Right renal cortex interstitium (tissue), 3 donors: ENCODE measurements around the gene BTNL8. TPM values are rescaled to one million over a fixed set of nuclear protein-coding genes. Genes with fewer than 3 reads are reported as not detected.
A peak's percentile ranks its signal among the peaks of the same experiment; 100 is the strongest.
"Not testable (repeated sequence)": the region's sequence is repeated elsewhere in the genome, so short reads cannot be mapped to it uniquely, and the experiment has no call there.

ENCODE experiments used
- DNase-seq, 3 donors: peaks; one replicate each; pipeline ENCODE4 v3.0.0-alpha.2; 2013; ENCODE audit warnings: low read depth in 3 of 3, low spot score in 2 of 3
- polyA plus RNA-seq, 3 donors: library from polyadenylated mRNA; unstranded; fragments of 120-200 nt; gene quantifications; one replicate each; pipeline ENCODE4 v1.2.1, GENCODE V29; 2013; ENCODE audit not compliant: insufficient read length in 3 of 3

BTNL8 gene
- polyA plus RNA-seq, 3 donors: 0.44 to 0.58 (median 0.54) TPM

- no peak for DNase-seq
Measured at GRCh38 chr5:180874804-180875582, 24.0 kb upstream of the BTNL8 start.

DNA sequence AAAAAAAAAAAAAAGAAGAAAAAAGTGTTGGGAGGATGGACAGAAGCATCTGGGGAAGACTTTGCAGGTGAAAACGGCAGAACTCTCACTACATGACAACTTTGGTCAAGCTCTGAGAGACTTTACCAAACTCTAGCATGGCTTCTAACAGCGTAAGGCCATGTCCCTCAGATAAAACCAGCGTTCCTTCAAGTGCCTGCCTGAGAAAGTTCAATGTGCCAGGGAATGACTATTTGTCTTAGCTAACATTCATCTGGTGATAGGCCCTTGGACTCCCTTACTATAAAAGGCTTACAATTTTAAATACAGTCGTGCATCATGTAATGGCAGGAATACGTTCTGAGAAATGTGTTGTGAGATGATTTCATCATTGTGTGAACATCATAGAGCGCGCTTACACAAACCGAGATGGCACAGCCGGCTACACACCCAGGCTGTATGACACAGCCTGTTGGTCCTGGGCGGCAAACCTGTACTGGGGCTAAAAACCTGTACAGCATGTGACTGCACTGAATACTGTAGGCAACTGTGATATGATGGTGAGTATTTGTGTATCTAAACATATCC lies 23.0 kb upstream of the BTNL8 start:
- no peak for DNase-seq

- DNase-seq: not testable (repeated sequence)
Measured at GRCh38 chr5:180885845-180886529, 13.0 kb upstream of the BTNL8 start.

GRCh38 chr5:180889381-180889780 lies 9.6 kb upstream of the BTNL8 start:
- DNase-seq: no peak

GRCh38 chr5:180895330-180895729 lies 3.6 kb upstream of the BTNL8 start:
- not testable (repeated sequence) for DNase-seq

GRCh38 chr5:180900178-180900577 lies 1.2 kb downstream of the BTNL8 start:
- no peak for DNase-seq

DNA sequence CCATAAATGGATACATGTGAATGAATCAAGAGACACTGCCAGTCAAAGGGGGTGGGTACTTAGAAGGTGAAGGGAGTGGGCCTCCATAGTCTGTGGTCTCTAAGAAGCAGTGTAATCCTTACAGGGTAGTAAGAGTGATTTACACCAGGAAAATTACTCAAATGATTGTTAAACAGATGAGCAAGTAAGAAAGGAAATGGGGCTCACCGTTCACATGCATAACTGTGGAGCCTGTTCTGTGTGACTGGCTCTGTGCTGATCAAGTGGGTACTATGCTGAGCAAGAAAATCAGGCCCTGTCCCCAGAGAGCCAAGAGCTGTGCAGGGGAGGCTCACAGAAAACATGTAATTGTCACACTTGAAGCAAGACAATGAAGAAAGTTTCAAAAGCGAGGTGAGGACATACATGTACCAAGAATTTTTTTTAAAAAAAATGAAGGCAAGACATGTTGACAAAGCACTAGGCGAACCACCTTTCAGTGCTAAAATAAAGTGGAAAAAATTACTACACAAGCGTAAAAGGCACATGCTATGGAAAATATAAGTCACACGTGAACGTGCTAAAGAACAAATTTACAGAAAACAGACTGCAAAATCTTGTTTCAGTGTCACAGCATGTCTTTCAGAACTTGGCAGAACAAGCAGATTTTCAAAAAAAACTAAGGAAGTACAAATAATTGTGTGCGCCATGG lies 2.5 kb downstream of the BTNL8 start:
- DNase-seq: no peak

GRCh38 chr5:180908400-180908799 lies 9.4 kb downstream of the BTNL8 start:
- DNase-seq: no peak

- no peak for DNase-seq
Measured at GRCh38 chr5:180908998-180909731, 10.2 kb downstream of the BTNL8 start.

DNA sequence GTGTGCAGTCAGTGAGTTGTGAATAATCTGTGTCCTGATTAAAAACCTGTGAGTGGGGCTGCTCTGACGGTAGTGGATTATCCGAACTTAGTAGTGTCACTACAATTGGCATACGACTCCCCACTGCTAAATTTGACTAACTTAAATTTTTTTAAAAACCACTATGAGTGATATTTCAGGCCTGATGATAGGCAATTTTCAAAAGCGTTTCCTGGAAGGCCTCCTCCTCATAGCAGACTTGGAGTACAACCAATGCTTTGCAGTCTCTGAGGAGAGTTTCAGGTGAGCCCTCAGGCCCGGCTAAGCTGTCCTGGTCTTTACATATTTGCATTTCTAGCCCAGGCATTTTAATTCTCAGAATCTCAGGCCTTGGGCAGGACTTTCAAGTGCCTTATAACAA lies 10.8 kb downstream of the BTNL8 start:
- DNase-seq: no peak

- no peak for DNase-seq
Measured at GRCh38 chr5:180910182-180910581, 11.2 kb downstream of the BTNL8 start.

GRCh38 chr5:180910735-180911134 lies 11.8 kb downstream of the BTNL8 start:
- peak in 1 of 3 donors; percentile 5 for DNase-seq

GRCh38 chr5:180914646-180915045 lies 15.7 kb downstream of the BTNL8 start:
- no peak for DNase-seq

- no peak for DNase-seq
Measured at GRCh38 chr5:180915924-180916323, 17.0 kb downstream of the BTNL8 start.

DNA sequence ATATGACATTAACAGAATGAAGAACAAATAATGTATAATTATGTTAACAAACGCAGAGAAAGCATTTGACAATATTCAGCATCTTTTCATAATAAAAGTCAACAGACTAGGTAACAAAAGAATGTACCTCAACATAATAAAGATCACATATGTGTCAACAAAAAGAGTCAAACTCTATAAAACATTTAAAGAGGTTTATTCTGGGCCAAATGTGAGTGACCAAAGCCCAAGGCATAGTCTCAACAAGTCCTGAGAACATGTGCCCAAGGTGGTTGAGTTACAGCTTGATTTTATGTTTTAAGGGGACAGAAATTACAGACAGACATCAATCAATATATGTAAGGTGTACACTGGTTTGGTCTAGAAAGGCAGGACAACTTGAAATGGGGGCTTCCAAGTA lies 19.4 kb downstream of the BTNL8 start:
- DNase-seq: no peak

DNA sequence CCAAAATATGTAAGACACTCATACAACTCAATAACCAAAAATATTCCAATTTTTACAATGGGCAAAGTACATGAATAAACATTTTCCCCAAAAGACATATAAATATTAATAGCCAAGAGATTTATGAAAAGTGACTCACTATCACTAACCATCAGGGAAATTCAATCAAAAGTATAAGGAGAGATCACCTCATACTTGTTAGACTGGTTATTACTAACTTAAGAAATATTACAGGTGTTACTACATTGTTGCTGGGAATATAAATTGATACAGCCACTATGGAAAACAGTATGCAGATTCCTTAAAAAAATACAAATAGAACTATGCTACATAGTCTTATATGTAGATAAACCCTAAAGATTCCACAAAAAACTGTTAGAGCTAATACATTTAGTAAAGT lies 21.8 kb downstream of the BTNL8 start:
- no peak for DNase-seq

GRCh38 chr5:180922932-180923331 lies 24.0 kb downstream of the BTNL8 start:
- no peak for DNase-seq

- no peak for DNase-seq
Measured at GRCh38 chr5:180932660-180933059, 33.7 kb downstream of the BTNL8 start.

DNA sequence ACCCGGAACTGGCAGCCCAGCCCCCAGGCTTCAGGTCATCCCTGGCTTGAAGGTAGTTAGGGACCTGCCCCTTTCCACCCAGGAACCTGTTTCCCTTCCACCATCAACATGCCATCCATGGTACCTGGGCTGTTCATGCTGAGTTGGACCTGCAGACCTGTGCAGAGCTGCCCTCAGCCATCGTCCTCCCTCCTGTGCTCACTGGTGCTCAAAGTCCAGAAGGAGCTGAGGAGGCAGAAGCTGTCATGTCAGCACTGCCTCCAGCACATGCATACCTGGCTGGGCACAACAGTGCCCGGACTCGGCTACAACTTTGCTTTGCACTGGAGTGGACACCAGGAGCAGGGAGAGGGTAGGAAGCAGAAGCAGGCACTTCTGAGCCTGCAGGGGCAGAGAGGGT lies 36.2 kb downstream of the BTNL8 start:
- no peak for DNase-seq

DNA sequence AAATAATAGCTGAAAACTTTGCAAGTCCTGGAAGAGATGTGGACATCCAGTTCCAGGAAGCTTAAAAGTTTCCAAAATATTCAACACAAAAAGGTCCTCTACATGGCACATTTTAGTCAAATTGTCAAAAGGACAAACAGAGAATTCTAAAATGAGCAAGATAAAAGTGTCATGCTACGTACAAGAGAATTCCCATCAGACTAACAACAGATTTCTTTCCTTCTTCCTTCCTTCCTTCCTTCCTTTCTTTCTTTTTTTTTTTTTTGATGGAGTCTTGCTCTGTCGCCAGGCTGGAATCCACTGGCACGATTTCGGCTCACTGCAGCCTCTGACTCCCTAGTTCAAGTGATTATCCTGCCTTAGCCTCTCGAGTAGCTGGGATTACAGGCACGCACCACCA lies 39.3 kb downstream of the BTNL8 start:
- no peak for DNase-seq
